Vagina (tissue), 2 donors: Measurements from ENCODE around the gene HLTF. TPM values are rescaled to one million over a fixed set of nuclear protein-coding genes. Genes with fewer than 3 reads are reported as not detected.
A peak's percentile ranks its signal among the peaks of the same experiment; 100 is the strongest.

ENCODE experiments used
- DNase-seq, 2 donors: peaks; one replicate each; pipeline ENCODE4 v3.0.0-alpha.2; 2017; ENCODE audit errors: extremely low spot score in 2 of 2
- H3K27ac ChIP-seq: fragments of 200-600 bp; sonication (generic); one replicate; pipeline ENCODE4 v1.5.1; 2019
- H3K27me3 ChIP-seq: fragments of 200-600 bp; sonication (generic); one replicate; pipeline ENCODE4 v1.5.1; 2019
- H3K36me3 ChIP-seq, 2 donors: fragments of 200-600 bp; sonication (generic); one replicate each; pipeline ENCODE4 v1.5.1; 2017 to 2019
- H3K4me1 ChIP-seq: fragments of 200-600 bp; sonication (generic); one replicate; pipeline ENCODE4 v1.5.1; 2019
- H3K4me3 ChIP-seq, 2 donors: fragments of 200-600 bp; sonication (generic); 1 replicate in 1 of 2; 2 replicates in 1 of 2; pipeline ENCODE4 v1.5.1; 2016 to 2019
- H3K9me3 ChIP-seq: fragments of 200-600 bp; sonication (generic); one replicate; pipeline ENCODE4 v1.5.1; 2019
- CTCF ChIP-seq, 3 experiments: fragments of 450-650 bp in 2 of 3; fragments of 200-600 bp in 1 of 3; sonication (generic) in 1 of 3; IDR thresholded peaks; one replicate each; pipeline ENCODE4 v1.5.1; 2017 to 2019; ENCODE audit warnings: antibody characterized with exemption in 3 of 3, mild to moderate bottlenecking in 2 of 3, moderate library complexity in 2 of 3
- POLR2A ChIP-seq, 2 donors: fragments of 450-650 bp; IDR thresholded peaks; one replicate each; pipeline ENCODE4 v1.6.1; 2017; ENCODE audit warnings: antibody characterized with exemption in 2 of 2, mild to moderate bottlenecking in 2 of 2, moderate library complexity in 2 of 2
- POLR2AphosphoS5 ChIP-seq, 2 donors: sonication (generic); formaldehyde crosslinking; IDR thresholded peaks; one replicate each; pipeline ENCODE4 v1.9.0; 2017; ENCODE audit warnings: antibody characterized with exemption in 2 of 2, mild to moderate bottlenecking in 2 of 2, low read depth in 1 of 2; ENCODE audit not compliant: insufficient read depth in 1 of 2
- intact Hi-C: fragments of 100-400 bp; cut with DNase I; formaldehyde crosslinking; loops from one replicate; pipeline ENCODE4 v1.15.1; 2023
- total RNA-seq: library from RNA; depleted of rRNA; stranded (reverse); fragments of >200 nt; gene quantifications from one replicate; pipeline ENCODE4 v1.2.3, GENCODE V29; 2016

HLTF gene
- total RNA-seq, 1 donor from 2014 or later: 27.0 TPM

GRCh38 chr3:149122721-149123578, 36.6 kb upstream of the HLTF start:
- no peaks in the 10 kb centered on the region for H3K9me3 ChIP-seq
- intact Hi-C loops: loop anchor here (5.0 kb wide), 1 partner anchor 149 kb away; no protein-coding TSS in a partner anchor
- no peak for TF ChIP-seq POLR2AphosphoS5 (IDR thresholded peaks at IDR 0.05; ENCODE audit: insufficient read depth in 1 of 2, low read depth in 1 of 2)
- TF ChIP-seq POLR2A (IDR thresholded peaks at IDR 0.05): no peak
- no peak for TF ChIP-seq CTCF (IDR thresholded peaks at IDR 0.05)

GRCh38 chr3:149120051-149120972, 34.0 kb upstream of the HLTF start:
- Histone ChIP-seq H3K27me3 (no peaks in the 10 kb centered on the region), H3K36me3 (no peaks in the 10 kb centered on the region), H3K27ac (no peak overlapping the region), H3K4me3 (no peak overlapping the region), H3K9me3 (no peaks in the 10 kb centered on the region), H3K4me1 (no peaks in the 10 kb centered on the region)
- intact Hi-C loops: loop anchor here (5.0 kb wide), 1 partner anchor 152 kb away; no protein-coding TSS in a partner anchor
- DNase-seq: no peak
- TF ChIP-seq POLR2A (IDR thresholded peaks at IDR 0.05) (no peak), CTCF (IDR thresholded peaks at IDR 0.05) (peak in 2 of 3 experiments; percentile 63 to 77)

More at GRCh38 chr3:149122721-149123578, 36.6 kb upstream of the HLTF start:
- H3K27ac ChIP-seq: no peak overlapping the region
- no peak for DNase-seq
- no peak overlapping the region for H3K4me3 ChIP-seq
- no peaks in the 10 kb centered on the region for H3K4me1 ChIP-seq
- H3K36me3 ChIP-seq: no peaks in the 10 kb centered on the region
- no peaks in the 10 kb centered on the region for H3K27me3 ChIP-seq

GRCh38 chr3:149119466-149119865, 33.1 kb upstream of the HLTF start:
- H3K27ac ChIP-seq: no peak overlapping the region
- TF ChIP-seq POLR2A (IDR thresholded peaks at IDR 0.05): no peak
- TF ChIP-seq CTCF (IDR thresholded peaks at IDR 0.05): no peak
- TF ChIP-seq POLR2AphosphoS5 (IDR thresholded peaks at IDR 0.05; ENCODE audit: insufficient read depth in 1 of 2, low read depth in 1 of 2): no peak
- no peak overlapping the region for H3K4me3 ChIP-seq
- H3K4me1 ChIP-seq: no peaks in the 10 kb centered on the region
- H3K27me3 ChIP-seq: no peaks in the 10 kb centered on the region
- H3K9me3 ChIP-seq: no peaks in the 10 kb centered on the region
- no peak for DNase-seq
- no peaks in the 10 kb centered on the region for H3K36me3 ChIP-seq
- intact Hi-C loops: no loop called here

DNA sequence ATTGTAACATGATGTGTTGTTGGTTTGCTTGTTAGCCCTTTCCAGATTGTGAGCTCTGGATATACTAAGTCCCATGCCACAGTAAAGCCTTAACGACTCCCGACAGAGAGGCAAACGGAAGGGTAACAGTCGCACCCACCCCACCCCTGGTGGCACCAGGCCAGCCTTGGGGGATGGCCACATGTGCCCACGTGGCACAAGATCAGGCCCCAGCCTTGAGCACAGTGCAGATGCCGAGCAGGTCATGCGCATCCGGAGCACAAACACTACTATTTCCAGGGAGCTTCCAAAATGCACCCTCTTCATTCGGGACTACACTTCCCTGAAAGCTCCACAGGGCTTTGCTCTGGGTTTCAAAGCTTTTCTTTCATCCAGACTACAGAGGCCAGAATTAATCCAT, 32.4 kb upstream of the HLTF start:
- TF ChIP-seq POLR2AphosphoS5 (IDR thresholded peaks at IDR 0.05; ENCODE audit: insufficient read depth in 1 of 2, low read depth in 1 of 2) (no peak), CTCF (IDR thresholded peaks at IDR 0.05) (no peak), POLR2A (IDR thresholded peaks at IDR 0.05) (no peak)

More for the DNA sequence above, 32.4 kb upstream of the HLTF start:
- intact Hi-C loops: no loop called here
- Histone ChIP-seq H3K27me3 (no peaks in the 10 kb centered on the region), H3K4me3 (no peak overlapping the region), H3K36me3 (no peaks in the 10 kb centered on the region), H3K9me3 (no peaks in the 10 kb centered on the region), H3K4me1 (no peaks in the 10 kb centered on the region), H3K27ac (no peak overlapping the region)
- no peak for DNase-seq
